Astrocyte (in vitro differentiated cells and primary cell): ENCODE results near the gene AKAP9. TPM values are rescaled to one million over a fixed set of nuclear protein-coding genes. Genes with fewer than 3 reads are reported as not detected.

Source experiments
- DNase-seq: peaks from one replicate; pipeline ENCODE4 v3.0.0-alpha.2; 2010; ENCODE audit warnings: low read depth
- FAIRE-seq: peaks from 2 replicates; lab custom pipeline; 2011; peaks lifted over from hg19 to GRCh38; lab: Jason Lieb, UNC
- H2AFZ ChIP-seq: 2 replicates; pipeline ENCODE4 v1.6.0; 2012; ENCODE audit warnings: low read depth, low read length, inconsistent platforms
- H3K27ac ChIP-seq: 2 replicates; pipeline ENCODE4 v1.5.1; 2011; ENCODE audit warnings: low read depth, low read length, inconsistent platforms
- H3K27me3 ChIP-seq: 2 replicates; pipeline ENCODE4 v1.6.0; 2011; ENCODE audit warnings: low read length, inconsistent platforms; ENCODE audit not compliant: insufficient read depth
- H3K36me3 ChIP-seq: 2 replicates; pipeline ENCODE4 v1.5.1; 2011; ENCODE audit warnings: low read length, inconsistent platforms; ENCODE audit not compliant: insufficient read depth
- H3K4me1 ChIP-seq: 2 replicates; pipeline ENCODE4 v1.5.1; 2011; ENCODE audit warnings: low read length, inconsistent platforms; ENCODE audit not compliant: insufficient read depth
- H3K4me2 ChIP-seq: 2 replicates; pipeline ENCODE4 v1.6.0; 2012; ENCODE audit warnings: low read length, inconsistent platforms
- H3K4me3 ChIP-seq: 2 replicates; pipeline ENCODE4 v1.5.1; 2011; ENCODE audit warnings: low read depth, mild to moderate bottlenecking, low read length, inconsistent platforms; ENCODE audit not compliant: insufficient read depth
- H3K79me2 ChIP-seq: 2 replicates; pipeline ENCODE4 v1.6.0; 2012; ENCODE audit warnings: mild to moderate bottlenecking, low read length, inconsistent platforms; ENCODE audit not compliant: insufficient read depth
- H3K9ac ChIP-seq: 2 replicates; pipeline ENCODE4 v1.6.0; 2012; ENCODE audit warnings: mild to moderate bottlenecking, low read length, inconsistent platforms
- H3K9me3 ChIP-seq: 2 replicates; pipeline ENCODE4 v1.5.1; 2012; ENCODE audit warnings: low read depth, mild to moderate bottlenecking, low read length, inconsistent platforms; ENCODE audit not compliant: insufficient read depth
- H4K20me1 ChIP-seq: 2 replicates; pipeline ENCODE4 v1.6.0; 2012; ENCODE audit warnings: low read length, inconsistent platforms; ENCODE audit not compliant: insufficient read depth
- H3K27ac Mint-ChIP-seq: one replicate; pipeline ENCODE4 v1.8.0; 2021; ENCODE audit warnings: mild to moderate bottlenecking, mixed read lengths; ENCODE audit not compliant: unreplicated experiment
- H3K27me3 Mint-ChIP-seq: one replicate; pipeline ENCODE4 v1.8.0; 2021; ENCODE audit warnings: low read depth, mixed read lengths; ENCODE audit not compliant: unreplicated experiment
- H3K36me3 Mint-ChIP-seq: one replicate; pipeline ENCODE4 v1.8.0; 2021; ENCODE audit warnings: low read depth, mixed read lengths; ENCODE audit not compliant: unreplicated experiment
- H3K4me1 Mint-ChIP-seq: one replicate; pipeline ENCODE4 v1.8.0; 2021; ENCODE audit warnings: low read depth, mixed read lengths; ENCODE audit not compliant: unreplicated experiment
- H3K4me3 Mint-ChIP-seq: one replicate; pipeline ENCODE4 v1.8.0; 2021; ENCODE audit warnings: mild to moderate bottlenecking, moderate library complexity, mixed read lengths; ENCODE audit not compliant: unreplicated experiment
- H3K9me3 Mint-ChIP-seq: one replicate; pipeline ENCODE4 v1.8.0; 2021; ENCODE audit warnings: mild to moderate bottlenecking, mixed read lengths; ENCODE audit not compliant: unreplicated experiment
- EZH2 ChIP-seq: IDR thresholded peaks from 2 replicates; pipeline ENCODE4 v1.6.1; 2012; ENCODE audit warnings: mild to moderate bottlenecking, low read length, inconsistent platforms; ENCODE audit not compliant: insufficient read depth
- total RNA-seq: library from RNA; stranded (reverse); gene quantifications from 2 replicates; pipeline ENCODE4 v1.2.1, GENCODE V29; 2021
- TF ChIP-seq, protein P1 (sequence below): IDR thresholded peaks from 2 replicates; pipeline ENCODE4 v1.5.1; 2011; ENCODE audit warnings: low read depth, mild to moderate bottlenecking, inconsistent platforms, low read length, moderate library complexity; ENCODE audit not compliant: insufficient read depth

The AKAP9 gene
- total RNA-seq, 1 donor from 2014 or later = 55.6 TPM

DNA sequence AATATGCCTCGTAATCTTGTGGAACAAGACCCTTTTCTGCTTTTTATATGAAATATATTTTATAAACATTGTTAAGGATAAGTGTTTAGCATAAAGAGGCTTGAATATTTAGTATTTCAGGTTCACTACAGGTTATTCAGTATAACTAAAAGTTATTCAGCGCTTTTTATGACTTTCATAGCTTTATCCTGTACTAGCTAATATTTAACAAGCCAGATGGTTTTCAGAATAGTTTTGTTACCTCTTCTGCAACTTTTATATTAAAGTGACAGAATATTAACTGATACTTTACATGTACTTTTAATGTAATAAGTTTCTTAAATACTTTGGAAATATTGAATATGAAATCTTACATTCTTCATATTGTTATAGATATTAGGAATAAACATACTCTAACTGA is 118.2 kb downstream of the AKAP9 start:
- Histone ChIP-seq H3K27ac (no peak overlapping the region), H3K79me2 (no peaks in the 10 kb centered on the region), H3K4me3 (no peak overlapping the region), H2AFZ (no peak overlapping the region), H3K9ac (no peak overlapping the region), H3K4me1 (no peaks in the 10 kb centered on the region), H3K27me3 (no peaks in the 10 kb centered on the region), H3K36me3 (peaks cover 5% of the 10 kb centered on the region), H4K20me1 (no peaks in the 10 kb centered on the region), H3K4me2 (no peak overlapping the region), H3K9me3 (no peaks in the 10 kb centered on the region)
- no peak for DNase-seq
- FAIRE-seq = no peak
- H3K4me3 Mint-ChIP-seq = no peak overlapping the region
- H3K4me1 Mint-ChIP-seq = peaks cover 10% of the 10 kb centered on the region
- H3K27me3 Mint-ChIP-seq = no peaks in the 10 kb centered on the region
- H3K9me3 Mint-ChIP-seq = no peaks in the 10 kb centered on the region
- no peak overlapping the region for H3K27ac Mint-ChIP-seq
- H3K36me3 Mint-ChIP-seq = no peaks in the 10 kb centered on the region
- TF ChIP-seq, protein P1, sequence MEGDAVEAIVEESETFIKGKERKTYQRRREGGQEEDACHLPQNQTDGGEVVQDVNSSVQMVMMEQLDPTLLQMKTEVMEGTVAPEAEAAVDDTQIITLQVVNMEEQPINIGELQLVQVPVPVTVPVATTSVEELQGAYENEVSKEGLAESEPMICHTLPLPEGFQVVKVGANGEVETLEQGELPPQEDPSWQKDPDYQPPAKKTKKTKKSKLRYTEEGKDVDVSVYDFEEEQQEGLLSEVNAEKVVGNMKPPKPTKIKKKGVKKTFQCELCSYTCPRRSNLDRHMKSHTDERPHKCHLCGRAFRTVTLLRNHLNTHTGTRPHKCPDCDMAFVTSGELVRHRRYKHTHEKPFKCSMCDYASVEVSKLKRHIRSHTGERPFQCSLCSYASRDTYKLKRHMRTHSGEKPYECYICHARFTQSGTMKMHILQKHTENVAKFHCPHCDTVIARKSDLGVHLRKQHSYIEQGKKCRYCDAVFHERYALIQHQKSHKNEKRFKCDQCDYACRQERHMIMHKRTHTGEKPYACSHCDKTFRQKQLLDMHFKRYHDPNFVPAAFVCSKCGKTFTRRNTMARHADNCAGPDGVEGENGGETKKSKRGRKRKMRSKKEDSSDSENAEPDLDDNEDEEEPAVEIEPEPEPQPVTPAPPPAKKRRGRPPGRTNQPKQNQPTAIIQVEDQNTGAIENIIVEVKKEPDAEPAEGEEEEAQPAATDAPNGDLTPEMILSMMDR = no peak
- no peak for TF ChIP-seq EZH2

- no peaks in the 10 kb centered on the region for H3K27me3 ChIP-seq
- no peaks in the 10 kb centered on the region for H3K27me3 Mint-ChIP-seq
- no peak overlapping the region for H3K27ac ChIP-seq
- H3K36me3 Mint-ChIP-seq = no peaks in the 10 kb centered on the region
- DNase-seq (peak; percentile 6), FAIRE-seq (no peak)
- no peaks in the 10 kb centered on the region for H3K4me1 ChIP-seq
- H3K4me3 ChIP-seq = no peak overlapping the region
- peaks cover 10% of the 10 kb centered on the region for H3K4me1 Mint-ChIP-seq
- H3K9ac ChIP-seq = no peak overlapping the region
- no peaks in the 10 kb centered on the region for H3K79me2 ChIP-seq
- TF ChIP-seq EZH2 = no peak
- TF ChIP-seq, protein P1 = no peak
- H4K20me1 ChIP-seq = no peaks in the 10 kb centered on the region
- H3K9me3 Mint-ChIP-seq = no peaks in the 10 kb centered on the region
- peaks cover 10% of the 10 kb centered on the region for H3K36me3 ChIP-seq
- H3K27ac Mint-ChIP-seq = peak overlapping the region; percentile 27
- H3K9me3 ChIP-seq = no peaks in the 10 kb centered on the region
- H2AFZ ChIP-seq = no peak overlapping the region
- no peak overlapping the region for H3K4me3 Mint-ChIP-seq
- no peak overlapping the region for H3K4me2 ChIP-seq
Observed at GRCh38 chr7:92061154-92061553, 120.5 kb downstream of the AKAP9 start.

DNA sequence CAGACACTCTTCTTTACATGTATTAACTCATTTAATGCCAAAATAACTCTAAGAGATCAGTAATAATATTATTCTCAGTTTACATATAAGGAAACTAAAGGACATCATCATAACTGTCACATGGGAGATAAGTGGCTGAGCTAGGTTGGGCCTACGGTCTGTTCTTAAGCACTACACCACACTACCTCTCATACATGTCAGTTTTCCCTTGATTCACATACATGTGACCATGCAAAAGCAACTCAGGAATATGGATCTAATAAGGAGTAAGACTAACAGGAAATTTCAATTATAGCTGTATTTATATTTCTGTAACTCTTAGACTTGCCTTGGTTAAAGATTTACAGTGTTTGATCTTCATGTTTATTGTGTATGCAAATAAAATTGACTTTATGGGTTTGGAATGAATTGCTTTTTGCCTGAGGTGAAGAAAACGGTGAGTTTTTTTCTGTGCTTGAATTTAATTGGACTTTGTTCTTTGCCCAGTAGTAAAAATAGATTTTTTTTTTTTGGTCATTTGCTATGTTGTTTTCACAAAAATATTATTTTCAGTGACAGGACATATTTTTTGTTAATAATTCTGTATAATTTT is 123.9 kb downstream of the AKAP9 start:
- peaks cover 1% of the 10 kb centered on the region for H3K9me3 Mint-ChIP-seq
- H3K27ac Mint-ChIP-seq = no peak overlapping the region
- H3K4me1 ChIP-seq = no peaks in the 10 kb centered on the region
- FAIRE-seq (no peak), DNase-seq (no peak)
- H3K4me3 Mint-ChIP-seq = no peak overlapping the region
- H3K4me3 ChIP-seq = no peak overlapping the region
- H3K27me3 ChIP-seq = no peaks in the 10 kb centered on the region
- no peaks in the 10 kb centered on the region for H3K79me2 ChIP-seq
- no peak overlapping the region for H3K27ac ChIP-seq
- no peaks in the 10 kb centered on the region for H3K27me3 Mint-ChIP-seq
- H2AFZ ChIP-seq = no peak overlapping the region
- H3K36me3 Mint-ChIP-seq = peaks cover 4% of the 10 kb centered on the region
- H3K9me3 ChIP-seq = no peaks in the 10 kb centered on the region
- H3K4me1 Mint-ChIP-seq = peaks cover 5% of the 10 kb centered on the region
- TF ChIP-seq, protein P1 = no peak
- TF ChIP-seq EZH2 = no peak
- no peaks in the 10 kb centered on the region for H4K20me1 ChIP-seq
- H3K4me2 ChIP-seq = no peak overlapping the region
- peaks cover 20% of the 10 kb centered on the region for H3K36me3 ChIP-seq
- no peak overlapping the region for H3K9ac ChIP-seq
